Measurements from ENCODE around the gene GGT5.
"Not testable (repeated sequence)": the region's sequence is repeated elsewhere in the genome, so short reads cannot be mapped to it uniquely, and the experiment has no call there.

GGT5 gene

GRCh38 chr22:24245030-24245431 is at the start of gene GGT5:
GGT5 (minus strand) TSS chr22:24245082; CDS start chr22:24244725, 357 bp downstream.
- not testable (repeated sequence) for DNase-seq (ENCODE audit: low read depth in 2 of 2)

GRCh38 chr22:24292202-24292830 is 47.4 kb upstream of the GGT5 start:
- not testable (repeated sequence) for DNase-seq (ENCODE audit: low read depth in 2 of 2)

GRCh38 chr22:24291515-24292201 is 46.8 kb upstream of the GGT5 start:
- no peak for DNase-seq (ENCODE audit: low read depth in 2 of 2)

DNA sequence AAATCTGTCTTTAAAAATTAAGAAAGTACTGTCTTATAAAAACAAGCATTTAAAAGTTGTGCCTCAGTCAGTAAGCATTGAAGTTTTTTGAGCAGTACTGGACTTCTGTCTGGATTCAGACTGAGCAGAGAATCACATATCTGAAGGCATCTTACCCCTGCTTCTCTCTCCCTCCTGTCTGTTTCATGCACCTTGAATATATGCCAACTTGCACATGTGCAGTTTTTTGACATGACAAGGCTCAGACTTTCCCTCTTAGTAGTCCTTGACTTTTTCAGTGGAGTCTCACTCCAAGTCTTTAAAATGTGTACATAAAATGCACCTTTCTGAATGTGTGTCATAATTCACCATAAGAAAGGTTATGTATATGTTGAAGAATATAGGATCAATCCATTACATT is 45.6 kb upstream of the GGT5 start:
- DNase-seq (ENCODE audit: low read depth in 2 of 2): no peak

GRCh38 chr22:24289741-24290163 is 44.9 kb upstream of the GGT5 start:
- DNase-seq (ENCODE audit: low read depth in 2 of 2): no peak

DNA sequence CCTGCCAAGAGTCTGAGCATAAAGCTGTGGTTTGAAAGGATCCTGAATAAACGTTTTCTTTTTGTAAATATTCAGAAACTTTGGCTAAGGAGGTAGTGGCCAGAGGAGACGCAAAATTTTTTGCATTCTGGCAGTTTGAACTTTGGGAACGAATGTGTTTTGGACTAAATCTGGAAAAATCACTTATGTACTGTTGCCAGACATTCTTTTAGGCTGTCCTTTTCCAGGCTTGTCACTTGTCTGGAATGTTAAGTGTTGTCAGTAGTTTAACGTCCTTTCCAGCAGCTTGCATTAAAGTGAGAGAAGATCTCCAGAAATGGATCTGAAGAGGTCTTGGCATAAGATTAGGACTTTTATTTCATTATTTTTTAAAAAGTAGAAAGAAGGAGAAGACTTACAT is 44.2 kb upstream of the GGT5 start:
- DNase-seq (ENCODE audit: low read depth in 2 of 2): no peak

DNA sequence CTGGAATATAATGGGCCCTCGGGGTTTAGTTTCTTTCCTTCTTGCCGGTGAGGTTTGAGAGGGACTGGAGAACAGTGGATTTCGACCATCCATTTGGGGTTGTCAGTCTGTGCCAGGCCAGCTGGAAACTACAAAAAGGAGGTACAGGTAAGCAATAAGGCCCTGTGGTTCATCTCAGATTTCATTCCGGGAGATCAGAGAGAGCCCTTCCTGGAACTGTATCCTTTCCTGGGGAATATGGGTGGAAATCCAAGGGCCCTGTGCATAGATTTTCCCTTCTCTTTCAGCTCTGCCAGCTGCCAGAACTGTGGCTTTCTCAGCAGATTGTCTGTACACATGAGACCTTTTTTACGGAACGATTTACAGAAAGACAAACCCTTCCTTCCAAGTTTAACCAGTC is 42.9 kb upstream of the GGT5 start:
- not testable (repeated sequence) for DNase-seq (ENCODE audit: low read depth in 2 of 2)

DNA sequence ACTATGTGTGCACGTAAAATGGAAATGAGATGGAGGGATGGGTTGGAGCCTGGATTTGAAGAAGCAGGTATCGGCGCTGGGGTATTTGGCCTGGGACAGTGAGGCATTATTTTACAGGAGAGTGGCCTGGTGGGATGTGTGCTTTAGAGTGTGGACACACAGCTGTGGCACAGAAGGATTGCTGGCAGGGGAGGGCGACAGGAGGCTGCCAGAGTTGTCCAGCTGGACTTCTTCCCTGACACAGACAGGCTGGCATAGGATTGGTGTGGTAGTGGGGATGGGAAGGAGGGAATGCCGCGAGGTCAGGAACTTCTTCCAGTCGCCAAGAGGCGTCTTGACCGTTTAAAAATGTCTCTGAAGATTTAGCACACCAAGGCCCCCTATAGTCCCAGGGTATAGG is 42.3 kb upstream of the GGT5 start:
- DNase-seq (ENCODE audit: low read depth in 2 of 2): not testable (repeated sequence)

GRCh38 chr22:24285245-24285644 is 40.4 kb upstream of the GGT5 start:
- no peak for DNase-seq (ENCODE audit: low read depth in 2 of 2)

- no peak for DNase-seq (ENCODE audit: low read depth in 2 of 2)
Measured at GRCh38 chr22:24284747-24285203, 39.9 kb upstream of the GGT5 start.

- DNase-seq (ENCODE audit: low read depth in 2 of 2): no peak
Measured at GRCh38 chr22:24282401-24282800, 37.5 kb upstream of the GGT5 start.

GRCh38 chr22:24280363-24280762 is 35.5 kb upstream of the GGT5 start:
- not testable (repeated sequence) for DNase-seq (ENCODE audit: low read depth in 2 of 2)

GRCh38 chr22:24274696-24275405 is 30.0 kb upstream of the GGT5 start:
- not testable (repeated sequence) for DNase-seq (ENCODE audit: low read depth in 2 of 2)

DNA sequence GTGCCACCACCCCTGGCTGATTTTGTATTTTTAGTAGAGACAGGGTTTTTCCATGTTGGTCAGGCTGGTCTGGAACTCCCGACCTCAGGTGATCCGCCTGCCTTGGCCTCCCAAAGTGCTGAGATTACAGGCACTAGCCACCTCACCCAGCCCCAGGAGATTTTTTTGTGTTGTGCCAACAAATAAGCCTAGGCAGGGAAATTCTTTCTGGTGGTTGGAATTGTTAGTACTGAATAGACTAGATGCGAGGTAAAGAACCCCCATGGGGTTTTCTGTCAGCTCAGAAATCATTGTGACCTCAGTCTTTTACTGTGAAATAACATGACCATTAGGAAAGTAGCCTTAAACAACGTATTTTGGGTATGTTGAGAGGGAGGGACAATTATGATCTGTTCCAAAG is 29.0 kb upstream of the GGT5 start:
- not testable (repeated sequence) for DNase-seq (ENCODE audit: low read depth in 2 of 2)

DNA sequence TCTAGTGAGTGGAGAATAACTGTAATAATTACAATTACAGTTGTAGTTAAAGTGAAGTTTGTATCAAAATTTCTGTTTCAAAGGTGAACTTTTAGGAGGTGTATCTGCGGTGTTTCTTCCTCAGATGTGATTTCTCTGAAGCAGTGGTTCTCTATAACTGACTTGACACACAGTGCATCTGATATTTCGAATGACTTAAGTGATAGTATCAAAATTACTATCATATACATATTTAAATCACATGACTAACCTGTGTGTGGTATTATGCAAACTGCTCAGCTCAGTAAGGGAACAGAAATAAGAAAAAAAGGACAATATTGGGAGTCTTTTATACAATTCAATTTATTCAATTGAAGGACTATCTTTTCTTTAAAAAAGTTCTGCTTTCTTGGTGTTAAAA is 28.1 kb upstream of the GGT5 start:
- DNase-seq (ENCODE audit: low read depth in 2 of 2): not testable (repeated sequence)

DNA sequence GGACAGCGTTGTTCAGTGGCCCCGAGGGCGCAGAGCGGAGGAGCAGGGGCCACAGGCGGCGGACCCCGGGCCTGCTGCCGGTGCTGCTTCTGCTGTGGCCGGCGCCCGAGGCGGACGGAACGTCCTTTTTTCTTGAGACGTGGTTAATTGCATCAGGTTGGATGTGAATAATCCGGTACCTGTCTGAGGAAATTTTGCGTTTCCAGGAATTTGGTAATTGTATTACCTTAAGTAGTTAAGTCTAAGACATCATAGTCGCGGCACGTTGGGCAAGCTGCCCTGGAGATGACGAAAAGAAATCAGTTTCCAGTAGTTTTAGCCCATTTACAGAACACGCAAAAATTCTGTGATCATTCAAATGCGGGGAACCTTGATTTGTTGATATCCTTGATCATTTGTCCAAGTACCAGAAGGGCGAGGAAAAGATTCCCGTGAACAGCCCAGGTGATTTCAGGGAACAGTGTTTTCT is 26.5 kb upstream of the GGT5 start:
- DNase-seq (ENCODE audit: low read depth in 2 of 2): no peak

GRCh38 chr22:24270556-24271385 is 25.9 kb upstream of the GGT5 start, which contains the start of gene SPECC1L:
SPECC1L (plus strand) TSS chr22:24270831; CDS start chr22:24302232, 31,401 bp downstream.
- DNase-seq (ENCODE audit: low read depth in 2 of 2): peak; percentile 83 to 87

- not testable (repeated sequence) for DNase-seq (ENCODE audit: low read depth in 2 of 2)
Measured at GRCh38 chr22:24266495-24266894, 21.6 kb upstream of the GGT5 start.

DNA sequence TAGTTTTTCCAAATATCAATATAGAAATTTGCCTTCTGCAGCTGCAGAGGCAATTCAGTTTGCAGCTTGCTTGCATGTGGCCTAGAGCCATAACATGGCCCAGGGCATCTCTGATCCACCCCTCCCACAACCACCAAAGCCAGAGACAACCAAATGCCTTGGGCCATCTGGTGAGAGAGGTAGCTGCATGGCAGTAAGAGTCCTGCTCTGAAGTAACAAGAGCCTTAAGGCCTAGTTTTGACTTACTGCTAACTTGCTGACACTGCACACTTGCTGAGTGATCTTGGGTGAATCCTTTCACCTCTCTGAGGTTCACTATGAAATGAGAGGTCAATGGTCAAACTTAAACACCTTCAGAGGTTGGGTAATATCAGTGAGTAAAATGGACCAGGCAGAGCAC is 20.9 kb upstream of the GGT5 start:
- no peak for DNase-seq (ENCODE audit: low read depth in 2 of 2)

- DNase-seq (ENCODE audit: low read depth in 2 of 2): not testable (repeated sequence)
Measured at GRCh38 chr22:24264329-24264896, 19.5 kb upstream of the GGT5 start.

- DNase-seq (ENCODE audit: low read depth in 2 of 2): not testable (repeated sequence)
Measured at GRCh38 chr22:24263479-24263878, 18.6 kb upstream of the GGT5 start.
